Brain microvascular endothelial cell (primary cell): ENCODE results near the gene TRIM47.
A peak's percentile ranks its signal among the peaks of the same experiment; 100 is the strongest.

Source experiments
- DNase-seq: peaks from one replicate; pipeline ENCODE4 v3.0.0-alpha.2; 2020
- H3K27ac ChIP-seq: fragments of 250-450 bp; sonication (Bioruptor Pico); 2 replicates; pipeline ENCODE4 v1.5.1; 2020; ENCODE audit warnings: mild to moderate bottlenecking, moderate library complexity
- H3K27me3 ChIP-seq: fragments of 250-450 bp; sonication (Bioruptor Pico); replicated peaks from 2 replicates; pipeline ENCODE4 v1.5.1; 2020; ENCODE audit warnings: mild to moderate bottlenecking
- H3K36me3 ChIP-seq: fragments of 250-450 bp; sonication (Bioruptor Pico); replicated peaks from 2 replicates; pipeline ENCODE4 v1.5.1; 2020; ENCODE audit warnings: mild to moderate bottlenecking
- H3K4me3 ChIP-seq: 2 replicates; pipeline ENCODE4 v1.5.1; 2011; ENCODE audit warnings: low read depth, mild to moderate bottlenecking, control low read depth, low read length, moderate library complexity
- CTCF ChIP-seq: IDR thresholded peaks from 2 replicates; pipeline ENCODE4 v1.5.1; 2011; ENCODE audit warnings: low read depth, mild to moderate bottlenecking, moderate library complexity, low read length, control low read depth, inconsistent platforms; ENCODE audit errors: missing control alignments
- in situ Hi-C: cut with HindIII; loops from 2 replicates; pipeline ENCODE4 v1.10.0; 2017; ENCODE audit warnings: low sequenced_read_pairs, low pct_ligation_motif_present

TRIM47 gene

GRCh38 chr17:75832652-75833400 lies 45.6 kb downstream of the TRIM47 start:
- DNase-seq = no peak
- Histone ChIP-seq H3K27ac (no peak overlapping the region), H3K36me3 (no peaks in the 10 kb centered on the region), H3K4me3 (no peak overlapping the region), H3K27me3 (no peaks in the 10 kb centered on the region)
- in situ Hi-C loops = no loop called here
- TF ChIP-seq CTCF = no peak

- in situ Hi-C loops = no loop called here
- no peak overlapping the region for H3K4me3 ChIP-seq
- peak; percentile 77 for DNase-seq
- no peaks in the 10 kb centered on the region for H3K27me3 ChIP-seq
- H3K27ac ChIP-seq = peak overlapping the region; percentile 19
- no peak for TF ChIP-seq CTCF
- H3K36me3 ChIP-seq = no peaks in the 10 kb centered on the region
These were observed 46.2 kb downstream of the TRIM47 start for GRCh38 chr17:75832164-75832651.

DNA sequence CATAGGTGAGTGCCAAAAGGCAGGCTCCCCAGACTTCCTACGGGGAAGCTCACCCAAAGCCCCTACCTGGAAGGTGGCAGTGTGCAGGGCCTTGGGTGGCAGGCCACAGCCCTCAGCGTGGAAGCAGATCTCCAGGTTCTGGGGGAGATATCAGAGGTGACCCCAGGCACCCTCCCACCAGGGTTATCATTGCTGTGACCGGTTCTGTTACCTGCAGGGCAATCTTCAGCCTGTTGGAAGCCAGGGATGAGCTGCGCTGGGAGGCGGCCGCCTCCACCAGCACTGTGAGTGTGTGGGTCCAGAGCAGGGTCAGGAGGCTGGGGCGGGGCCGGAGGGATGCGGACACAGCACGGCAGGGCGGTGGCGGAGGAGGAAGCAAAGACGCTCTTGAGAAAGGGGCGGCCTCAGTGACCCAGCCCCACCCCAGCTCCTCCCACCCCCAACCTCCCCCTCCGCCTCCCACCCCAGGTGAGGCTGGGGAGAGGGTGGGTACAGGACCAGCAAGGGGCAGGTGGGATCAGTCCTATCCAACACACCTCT lies 47.3 kb downstream of the TRIM47 start:
- no peaks in the 10 kb centered on the region for H3K27me3 ChIP-seq
- in situ Hi-C loops = no loop called here
- no peaks in the 10 kb centered on the region for H3K36me3 ChIP-seq
- no peak overlapping the region for H3K4me3 ChIP-seq
- no peak for TF ChIP-seq CTCF
- H3K27ac ChIP-seq = no peak overlapping the region
- DNase-seq = no peak

DNA sequence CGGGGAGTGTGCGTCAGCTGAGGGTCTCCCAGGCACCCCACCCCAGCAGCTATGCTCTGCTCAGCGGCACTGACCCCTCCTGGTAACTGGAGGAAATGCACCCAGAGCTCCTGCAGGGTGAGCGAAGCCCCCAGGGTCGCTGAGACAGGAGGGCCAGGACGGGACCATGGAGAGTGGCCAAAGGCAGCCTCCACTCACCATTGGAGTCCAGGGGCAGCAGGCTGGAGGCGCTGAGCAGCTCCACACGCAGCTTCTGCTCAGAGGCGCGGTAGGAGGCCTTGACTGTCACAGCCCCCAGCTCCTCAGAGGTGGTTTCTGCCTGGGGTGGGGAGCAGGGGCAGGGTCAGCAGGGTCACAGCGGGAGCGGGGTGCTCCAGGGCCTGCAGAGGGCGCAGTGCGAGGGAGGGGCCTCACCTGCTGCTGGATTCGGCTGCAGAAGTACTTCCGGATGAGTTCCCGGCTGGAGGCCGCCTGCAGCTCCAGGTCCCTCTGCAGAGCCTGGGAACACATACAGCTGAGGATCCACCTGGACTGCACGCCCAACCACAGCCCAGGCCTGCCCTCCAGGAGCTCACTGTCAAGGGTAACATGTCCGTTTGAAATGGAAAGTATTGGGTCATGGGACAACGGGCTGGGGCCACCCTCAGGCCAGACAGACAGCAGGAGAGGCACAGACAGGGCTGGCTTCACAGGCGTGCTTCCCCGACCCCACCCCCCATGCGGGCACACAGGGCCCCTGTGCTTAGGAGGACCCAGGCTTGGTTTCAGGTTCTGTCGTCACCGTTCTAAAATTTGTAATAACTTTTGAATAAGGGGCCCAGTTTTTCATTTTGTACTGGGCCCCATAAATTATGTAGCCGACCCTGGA lies 48.0 kb downstream of the TRIM47 start:
- in situ Hi-C loops = no loop called here
- Histone ChIP-seq H3K27me3 (no peaks in the 10 kb centered on the region), H3K36me3 (no peaks in the 10 kb centered on the region), H3K27ac (no peak overlapping the region), H3K4me3 (no peak overlapping the region)
- no peak for DNase-seq
- peak; percentile 74 for TF ChIP-seq CTCF

DNA sequence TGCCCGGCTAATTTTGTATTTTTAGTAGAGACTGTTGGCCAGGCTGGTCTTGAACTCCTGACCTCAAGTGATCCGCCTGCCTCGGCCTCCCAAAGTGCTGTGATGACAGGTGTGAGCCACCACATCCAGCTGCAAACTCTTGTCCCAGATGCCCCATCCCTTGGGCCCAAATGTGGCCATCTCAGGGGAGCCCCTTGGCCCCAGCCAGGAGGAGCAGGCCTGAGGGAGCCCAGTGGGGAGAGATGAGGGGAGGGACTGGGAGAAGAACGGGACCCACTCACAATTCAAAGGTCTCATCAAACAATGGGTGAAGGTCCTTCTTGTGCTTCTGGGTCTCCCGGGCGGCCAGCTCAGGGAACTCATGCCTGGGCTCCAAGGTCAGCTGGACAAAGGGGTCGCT lies 48.6 kb downstream of the TRIM47 start:
- Histone ChIP-seq H3K36me3 (no peaks in the 10 kb centered on the region), H3K4me3 (no peak overlapping the region), H3K27me3 (no peaks in the 10 kb centered on the region), H3K27ac (no peak overlapping the region)
- TF ChIP-seq CTCF = no peak
- DNase-seq = no peak
- in situ Hi-C loops = no loop called here
